ENCODE data around the gene COMT. TPM values are rescaled to one million over a fixed set of nuclear protein-coding genes. Genes with fewer than 3 reads are reported as not detected.

The COMT gene
- total and polyA plus RNA-seq, 2 of the 4 experiments (the other 2 are of a cell fraction): 202 to 347 TPM

DNA sequence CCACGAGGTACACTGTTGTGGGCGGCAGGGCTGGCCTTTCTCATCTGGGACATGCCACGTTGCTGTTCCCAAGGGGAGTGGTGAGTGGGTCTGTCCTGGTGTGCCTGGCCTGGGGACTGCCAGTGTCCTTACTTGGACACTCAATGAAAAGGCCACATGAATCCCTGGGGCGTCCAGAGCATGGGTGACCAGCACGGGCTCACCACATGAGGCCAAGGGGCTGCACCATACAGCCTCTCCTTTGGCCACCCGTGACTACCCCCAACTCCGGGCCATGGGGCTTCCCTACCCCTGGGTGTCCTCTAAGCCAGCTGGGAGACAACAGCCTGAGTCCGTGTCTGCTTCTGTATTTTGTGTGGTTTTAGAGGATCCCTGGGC lies 20.3 kb downstream of the COMT start:
- ChIA-PET CTCF (no interaction called here), POLR2A (ENCODE audit: unreplicated experiment) (no interaction called here)
- Histone ChIP-seq H3K9me1 (ENCODE audit: insufficient read depth, low read length) (peaks cover 20% of the 10 kb centered on the region), H3K9me3 (ENCODE audit: control insufficient read depth, insufficient read depth, low read length) (no peaks in the 10 kb centered on the region), H2BK20ac (ENCODE audit: low read depth, low read length) (no peak overlapping the region), H4K5ac (ENCODE audit: low read depth, low read length) (no peak overlapping the region), H3K36me3 (ENCODE audit: control insufficient read depth, insufficient read depth, low read length) (peaks cover 37% of the 10 kb centered on the region), H3K4me2 (ENCODE audit: low read depth, low read length) (no peak overlapping the region), H3K56ac (ENCODE audit: extremely low read depth, insufficient read depth, low read length) (no peak overlapping the region), H3K4ac (ENCODE audit: low read depth, low read length) (no peak overlapping the region), H3K4me3 (ENCODE audit: insufficient read depth, low read depth, low read length) (no peak overlapping the region), H3K79me1 (ENCODE audit: low read depth in 1 of 2, low read length in 2 of 2) (peaks cover 25 to 64% of the 10 kb centered on the region in 2 experiments), H2AK9ac (replicated peaks; ENCODE audit: low read depth, low read length, poor library complexity) (no peak overlapping the region), H3K14ac (replicated peaks; ENCODE audit: low read depth, low read length) (no peak overlapping the region), H2BK5ac (ENCODE audit: low read depth, low read length, poor library complexity, severe bottlenecking) (no peak overlapping the region), H3K27ac (ENCODE audit: insufficient read depth, low read length) (no peak overlapping the region), H3K23ac (ENCODE audit: low read depth, low read length) (no peak overlapping the region), H3K18ac (ENCODE audit: low read depth, low read length) (no peak overlapping the region), H2AFZ (replicated peaks; ENCODE audit: low read length, poor library complexity) (no peak overlapping the region), H3K9ac (ENCODE audit: low read depth, low read length) (no peak overlapping the region), H4K91ac (ENCODE audit: insufficient read depth, low read depth, low read length) (no peak overlapping the region), H2AK5ac (ENCODE audit: low read depth, low read length) (no peak overlapping the region), H4K8ac (ENCODE audit: low read depth in 2 of 2, low read length in 2 of 2) (no peak overlapping the region), H4K20me1 (ENCODE audit: insufficient read depth, low read length) (peaks cover 49% of the 10 kb centered on the region), H3K4me1 (ENCODE audit: control insufficient read depth, insufficient read depth, low read length) (peaks cover 25% of the 10 kb centered on the region), H2BK15ac (ENCODE audit: low read depth, low read length) (no peak overlapping the region), H3K27me3 (ENCODE audit: control insufficient read depth, insufficient read depth, low read length) (no peaks in the 10 kb centered on the region), H2BK120ac (ENCODE audit: low read depth, low read length) (no peak overlapping the region)
- DNase-seq (no peak), ATAC-seq (ENCODE audit: low read depth) (no peak)
- no TSS peak for BruUV-seq (replicated peaks)
- in situ Hi-C loops (cut with MboI; ENCODE audit: low sequenced_read_pairs) (no loop called here), dilution Hi-C loops (cut with HindIII; ENCODE audit: low sequenced_read_pairs, unreplicated experiment) (no loop called here), intact Hi-C loops (cut with micrococcal nuclease) (no loop called here)
- 80% methylated on average over 1 of the region's 8 CpGs; no CpG with 5 or more reads in 1 of the 2 experiments for WGBS, 2 experiments (ENCODE audit: extremely low coverage in 2 of 2, insufficient read length in 1 of 2)
- TF ChIP-seq MAFK (IDR thresholded peaks at IDR 0.05; ENCODE audit: low read depth, low read length) (no peak), BHLHE40 (IDR thresholded peaks at IDR 0.05; ENCODE audit: low read depth, low read length) (no peak), NFE2L2 (IDR thresholded peaks at IDR 0.05; ENCODE audit: low read depth, low read length) (no peak), CHD1 (IDR thresholded peaks at IDR 0.05; ENCODE audit: low read depth, low read length) (no peak)
- TF ChIP-seq, protein P1, sequence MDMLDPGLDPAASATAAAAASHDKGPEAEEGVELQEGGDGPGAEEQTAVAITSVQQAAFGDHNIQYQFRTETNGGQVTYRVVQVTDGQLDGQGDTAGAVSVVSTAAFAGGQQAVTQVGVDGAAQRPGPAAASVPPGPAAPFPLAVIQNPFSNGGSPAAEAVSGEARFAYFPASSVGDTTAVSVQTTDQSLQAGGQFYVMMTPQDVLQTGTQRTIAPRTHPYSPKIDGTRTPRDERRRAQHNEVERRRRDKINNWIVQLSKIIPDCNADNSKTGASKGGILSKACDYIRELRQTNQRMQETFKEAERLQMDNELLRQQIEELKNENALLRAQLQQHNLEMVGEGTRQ (IDR thresholded peaks at IDR 0.05; ENCODE audit: low read depth, low read length): no peak
